CD14-positive monocyte (primary cell): ENCODE measurements around the gene MRPL36. TPM values are rescaled to one million over a fixed set of nuclear protein-coding genes. Genes with fewer than 3 reads are reported as not detected.
"Not testable (repeated sequence)": the region's sequence is repeated elsewhere in the genome, so short reads cannot be mapped to it uniquely, and the experiment has no call there.

Experiments used
- DNase-seq, 3 donors: peaks; one replicate each; pipeline ENCODE4 v3.0.0-alpha.2; 2011 to 2022
- H2AFZ ChIP-seq: 2 replicates; pipeline ENCODE4 v1.6.0; 2012; ENCODE audit warnings: mild to moderate bottlenecking, low read depth, low read length, inconsistent platforms; ENCODE audit not compliant: insufficient read depth, poor library complexity, severe bottlenecking
- H3K27ac ChIP-seq, 2 donors: 1 replicate in 1 of 2; 2 replicates in 1 of 2; pipeline ENCODE4 v1.5.1; 2012 to 2013; ENCODE audit warnings: low read length in 2 of 2, control low read depth in 1 of 2, inconsistent platforms in 1 of 2, low read depth in 1 of 2, mild to moderate bottlenecking in 1 of 2
- H3K27me3 ChIP-seq, 2 donors: one replicate each; pipeline versions ENCODE4 v1.6.0 to v1.6.1; 2011 to 2013; ENCODE audit warnings: low read length in 2 of 2; ENCODE audit not compliant: control insufficient read depth in 2 of 2, insufficient read depth in 2 of 2
- H3K36me3 ChIP-seq, 2 donors: replicated peaks in 1 of 2; 1 replicate in 1 of 2; 2 replicates in 1 of 2; pipeline versions ENCODE4 v1.5.1 to v1.6.1; 2012 to 2013; ENCODE audit warnings: low read length in 2 of 2, control low read depth in 1 of 2, inconsistent platforms in 1 of 2, mild to moderate bottlenecking in 1 of 2; ENCODE audit not compliant: insufficient read depth in 2 of 2, control insufficient read depth in 1 of 2
- H3K4me1 ChIP-seq, 2 donors: 1 replicate in 1 of 2; 2 replicates in 1 of 2; pipeline versions ENCODE4 v1.5.1 to v1.6.1; 2012 to 2013; ENCODE audit warnings: low read length in 2 of 2, control low read depth in 1 of 2, inconsistent platforms in 1 of 2, mild to moderate bottlenecking in 1 of 2, moderate library complexity in 1 of 2; ENCODE audit not compliant: insufficient read depth in 2 of 2, control insufficient read depth in 1 of 2
- H3K4me2 ChIP-seq: replicated peaks from 2 replicates; pipeline ENCODE3; 2012; ENCODE audit warnings: low read length, moderate library complexity, mild to moderate bottlenecking; ENCODE audit not compliant: poor library complexity, severe bottlenecking; ENCODE audit errors: extremely low read depth
- H3K4me3 ChIP-seq, 3 experiments: fragments of 200-600 bp in 1 of 3; sonication (generic) in 1 of 3; replicated peaks in 1 of 3; 1 replicate in 2 of 3; 2 replicates in 1 of 3; pipeline ENCODE4 v1.5.1; 2011 to 2013; ENCODE audit warnings: low read length in 3 of 3, mild to moderate bottlenecking in 3 of 3, control low read depth in 2 of 3, low read depth in 2 of 3, inconsistent platforms in 1 of 3, moderate library complexity in 1 of 3
- H3K79me2 ChIP-seq: 2 replicates; pipeline ENCODE4 v1.6.0; 2012; ENCODE audit warnings: mild to moderate bottlenecking, control low read depth, inconsistent platforms, low read length, moderate library complexity; ENCODE audit not compliant: insufficient read depth
- H3K9ac ChIP-seq: 2 replicates; pipeline ENCODE4 v1.6.0; 2017; ENCODE audit warnings: low read length, mild to moderate bottlenecking; ENCODE audit not compliant: insufficient read depth, poor library complexity, severe bottlenecking
- H3K9me3 ChIP-seq, 2 donors: replicated peaks in 1 of 2; 1 replicate in 1 of 2; 2 replicates in 1 of 2; pipeline versions ENCODE4 v1.5.1 to v1.6.1; 2012 to 2013; ENCODE audit warnings: low read length in 2 of 2, control low read depth in 1 of 2; ENCODE audit not compliant: control insufficient read depth in 1 of 2, insufficient read depth in 1 of 2
- H4K20me1 ChIP-seq: 2 replicates; pipeline ENCODE4 v1.6.0; 2012; ENCODE audit warnings: mild to moderate bottlenecking, low read length, control low read depth, moderate library complexity; ENCODE audit not compliant: insufficient read depth
- H3K27ac Mint-ChIP-seq, 7 donors: one replicate each; pipeline ENCODE4 v1.8.0; 2020; ENCODE audit warnings: mild to moderate bottlenecking in 7 of 7, mixed read lengths in 7 of 7, moderate library complexity in 6 of 7, inconsistent platforms in 2 of 7
- H3K27me3 Mint-ChIP-seq, 3 donors: one replicate each; pipeline ENCODE4 v1.8.0; 2021 to 2022; ENCODE audit warnings: low read depth in 3 of 3, mild to moderate bottlenecking in 3 of 3, mixed read lengths in 3 of 3, moderate library complexity in 3 of 3, inconsistent platforms in 1 of 3
- H3K36me3 Mint-ChIP-seq, 2 donors: one replicate each; pipeline ENCODE4 v1.8.0; 2020; ENCODE audit warnings: mixed read lengths in 2 of 2, inconsistent platforms in 1 of 2, mild to moderate bottlenecking in 1 of 2
- H3K4me1 Mint-ChIP-seq: one replicate; pipeline ENCODE4 v1.8.0; 2020; ENCODE audit warnings: mild to moderate bottlenecking, mixed read lengths
- H3K4me3 Mint-ChIP-seq, 2 donors: one replicate each; pipeline ENCODE4 v1.8.0; 2020; ENCODE audit warnings: mild to moderate bottlenecking in 2 of 2, mixed read lengths in 2 of 2, moderate library complexity in 1 of 2
- H3K9me3 Mint-ChIP-seq, 7 donors: one replicate each; pipeline ENCODE4 v1.8.0; 2020 to 2022; ENCODE audit warnings: mixed read lengths in 7 of 7, mild to moderate bottlenecking in 6 of 7, moderate library complexity in 6 of 7, inconsistent platforms in 2 of 7
- CTCF ChIP-seq: fragments of 200-600 bp; IDR thresholded peaks from one replicate; pipeline ENCODE4 v1.8.0; 2022; ENCODE audit warnings: antibody characterized with exemption, mild to moderate bottlenecking
- WGBS: methylation state at CpG from one replicate; pipeline ENCODE4 v1.1.5; 2013; ENCODE audit warnings: missing lambda C conversion rate; ENCODE audit not compliant: insufficient coverage; 5-methylcytosine and 5-hydroxymethylcytosine counted together
- intact Hi-C, 2 donors: fragments of 100-400 bp; cut with micrococcal nuclease; formaldehyde crosslinking; loops; one replicate each; pipeline versions ENCODE4 v1.15.0 to v1.15.1; 2023
- polyA plus RNA-seq, 3 donors: library from polyadenylated mRNA; depleted of rRNA in 1 of 3; unstranded in 2 of 3; stranded (reverse) in 1 of 3; fragments of 300-500 nt in 2 of 3; fragments of >200 nt in 1 of 3; fragmentation: Illumina TruSeq in 2 of 3; gene quantifications; 1 replicate in 2 of 3; 2 replicates in 1 of 3; pipeline ENCODE4 v1.2.3, GENCODE V29; 2012 to 2021

Gene MRPL36
- polyA plus RNA-seq, 3 donors: 17.9 to 81.7 (median 65.9) TPM

- H3K27ac Mint-ChIP-seq: peak overlapping the region in 6 of 7 donors; percentile 32 to 95 (median 65)
- Histone ChIP-seq H3K9ac (peak overlapping the region; percentile 90), H3K27ac (peak overlapping the region in 1 of 2 donors; percentile 91), H3K9me3 (no peaks in the 10 kb centered on the region), H3K4me3 (peak overlapping the region; percentile 61 to 90 (median 82)), H3K27me3 (no peaks in the 10 kb centered on the region), H3K36me3 (peaks cover 27 to 42% of the 10 kb centered on the region in 2 donors), H3K4me2 (peak overlapping the region; percentile 82), H3K4me1 (peaks cover 18 to 33% of the 10 kb centered on the region in 2 donors), H4K20me1 (peaks cover 3% of the 10 kb centered on the region), H2AFZ (peak overlapping the region; percentile 83), H3K79me2 (peaks cover 49% of the 10 kb centered on the region)
- no peak for TF ChIP-seq CTCF
- peaks cover 40% of the 10 kb centered on the region for H3K4me1 Mint-ChIP-seq
- intact Hi-C loops: loop anchor here (10.0 kb wide), 3 partner anchors 444 to 1184 kb away; partner anchors contain the start of genes CEP72 (in 1 of the 2) and CLPTM1L (in 1 of the 2)
- under 1% methylated on average over 34 of the region's 35 CpGs for WGBS
- H3K36me3 Mint-ChIP-seq: peaks cover 38 to 39% of the 10 kb centered on the region in 2 donors
- H3K4me3 Mint-ChIP-seq: peak overlapping the region; percentile 95 to 100
- H3K27me3 Mint-ChIP-seq: peaks cover 0 to 3% (median 2%) of the 10 kb centered on the region in 3 donors
- peak in 1 of 3 donors; percentile 13 for DNase-seq
- H3K9me3 Mint-ChIP-seq: no peaks in the 10 kb centered on the region
These were observed 481 bp downstream of the MRPL36 start for GRCh38 chr5:1799110-1799601.

DNA sequence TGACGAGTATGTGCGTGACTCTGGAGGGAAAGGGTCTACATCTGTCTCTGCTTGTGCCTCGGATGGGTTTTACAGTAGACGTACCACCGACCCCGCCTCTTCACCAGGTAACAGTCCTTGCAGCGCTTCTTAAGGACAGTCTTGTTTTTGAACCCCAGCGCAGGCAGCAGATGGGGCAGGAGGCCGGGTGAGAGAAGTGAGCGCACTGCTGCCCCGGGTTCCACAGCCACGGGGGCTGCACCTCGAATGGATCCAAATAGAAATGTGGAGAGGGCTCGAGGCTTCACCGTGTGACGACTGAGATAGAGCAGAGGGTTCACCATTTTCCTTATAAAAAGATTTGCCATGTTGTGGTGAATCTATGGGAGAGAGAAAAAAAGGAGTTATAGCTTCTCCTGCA lies 1.0 kb downstream of the MRPL36 start:
- H3K27me3 Mint-ChIP-seq, H4K20me1 ChIP-seq, H3K27me3 ChIP-seq, H3K9me3 ChIP-seq, DNase-seq, H2AFZ ChIP-seq, H3K9me3 Mint-ChIP-seq: not testable (repeated sequence)
- peaks cover 40% of the 10 kb centered on the region for H3K4me1 Mint-ChIP-seq
- intact Hi-C loops: loop anchor here (10.0 kb wide), 3 partner anchors 444 to 1184 kb away; partner anchors contain the start of genes CEP72 (in 1 of the 2) and CLPTM1L (in 1 of the 2)
- peak overlapping the region in 1 of 3 experiments; percentile 90 for H3K4me3 ChIP-seq
- peaks cover 43% of the 10 kb centered on the region for H3K79me2 ChIP-seq
- peaks cover 18 to 33% of the 10 kb centered on the region in 2 donors for H3K4me1 ChIP-seq
- peak overlapping the region in 1 of 2 donors; percentile 91 for H3K27ac ChIP-seq
- peaks cover 32 to 33% of the 10 kb centered on the region in 2 donors for H3K36me3 Mint-ChIP-seq
- peak overlapping the region; percentile 82 for H3K4me2 ChIP-seq
- 100% methylated on average over 1 of the region's 16 CpGs for WGBS
- H3K27ac Mint-ChIP-seq: peak overlapping the region in 5 of 7 donors; percentile 19 to 81 (median 36)
- peak overlapping the region; percentile 90 for H3K9ac ChIP-seq
- peaks cover 21 to 37% of the 10 kb centered on the region in 2 donors for H3K36me3 ChIP-seq
- H3K4me3 Mint-ChIP-seq: peak overlapping the region; percentile 95 to 100
